K562 (cell line): ENCODE results near the gene MDN1. TPM values are rescaled to one million over a fixed set of nuclear protein-coding genes. Genes with fewer than 3 reads are reported as not detected.

Experiments
- ATAC-seq: fragments of 200-7000 bp; cut with Tn5 transposase; 3 replicates; pipeline ENCODE4 v1.9.1; 2020; ENCODE audit warnings: moderate library complexity
- BruUV-seq: library from RNA; stranded (reverse); fragments of 400-500 nt; replicated peaks from 2 replicates; lab custom pipeline; 2021; lab: Mats Ljungman, UMichigan
- CTCF ChIA-PET: fragments of 300-600 bp; formaldehyde crosslinking; extraction: SDS; loops from one replicate; lab custom pipeline; 2021; ENCODE audit warnings: low intra/inter-chr PET ratio; lab: Yijun Ruan, JAX
- POLR2A ChIA-PET: fragments of 300-600, 350-650 bp; sonication (Branson Sonifier 250); formaldehyde crosslinking; extraction: SDS; loops from one replicate; lab custom pipeline; 2021; ENCODE audit warnings: antibody characterized with exemption, inconsistent platforms; lab: Yijun Ruan, JAX
- DNase-seq, 4 experiments: peaks; one replicate each; pipeline versions ENCODE4 v3.0.0 to v3.0.0-alpha.2; 2011 to 2018; ENCODE audit warnings: low spot score in 3 of 4, mixed read lengths in 3 of 4; ENCODE audit errors: extremely low read depth in 1 of 4
- FAIRE-seq: peaks from 2 replicates; lab custom pipeline; 2011; peaks lifted over from hg19 to GRCh38; lab: Jason Lieb, UNC
- H2AFZ ChIP-seq: 2 replicates; pipeline ENCODE4 v1.6.0; 2011; ENCODE audit warnings: low read depth, low read length, control low read depth, inconsistent platforms
- H3K27ac ChIP-seq: fragments of 200-600 bp; 3 replicates; pipeline ENCODE4 v1.8.0; 2011; ENCODE audit warnings: low read depth, mild to moderate bottlenecking, control low read depth, inconsistent platforms, low read length, moderate library complexity, mixed read lengths; ENCODE audit errors: extremely low read depth
- H3K27me3 ChIP-seq, 2 experiments: fragments of 300-600 bp in 1 of 2; 2 replicates in 1 of 2; 3 replicates in 1 of 2; pipeline versions ENCODE4 v1.6.0 to v1.8.0; 2011; ENCODE audit warnings: inconsistent platforms in 2 of 2, low read length in 2 of 2, mild to moderate bottlenecking in 1 of 2, mixed read lengths in 1 of 2, moderate library complexity in 1 of 2; ENCODE audit not compliant: control insufficient read depth in 2 of 2, insufficient read depth in 2 of 2
- H3K36me3 ChIP-seq: fragments of 300-600 bp; 3 replicates; pipeline ENCODE4 v1.8.0; 2011; ENCODE audit warnings: mild to moderate bottlenecking, low read length, inconsistent platforms; ENCODE audit not compliant: control insufficient read depth, insufficient read depth
- H3K4me1 ChIP-seq, 2 experiments: fragments of 200-600 bp in 1 of 2; replicated peaks in 1 of 2; 2 replicates in 1 of 2; 3 replicates in 1 of 2; pipeline versions ENCODE4 v1.5.1 to v1.8.0; 2011; ENCODE audit warnings: inconsistent platforms in 2 of 2, low read length in 2 of 2, mild to moderate bottlenecking in 1 of 2, mixed read lengths in 1 of 2, moderate library complexity in 1 of 2; ENCODE audit not compliant: control insufficient read depth in 2 of 2, insufficient read depth in 2 of 2
- H3K4me2 ChIP-seq: 2 replicates; pipeline ENCODE4 v1.6.1; 2011; ENCODE audit warnings: low read length, control low read depth, inconsistent platforms, mixed read lengths; ENCODE audit not compliant: insufficient read depth
- H3K4me3 ChIP-seq: fragments of 200-600 bp; sonication (generic), shearing (Covaris generic); 2 replicates; pipeline ENCODE4 v1.5.1; 2016; ENCODE audit warnings: control low read depth, inconsistent platforms
- H3K79me2 ChIP-seq: fragments of 200-600 bp; 3 replicates; pipeline ENCODE4 v1.8.0; 2011; ENCODE audit warnings: low read length, inconsistent platforms; ENCODE audit not compliant: control insufficient read depth, insufficient read depth
- H3K9ac ChIP-seq, 2 experiments: 2 replicates each; pipeline versions ENCODE4 v1.6.0 to v1.6.1; 2011; ENCODE audit warnings: low read depth in 2 of 2, low read length in 2 of 2, control low read depth in 1 of 2, inconsistent platforms in 1 of 2, mild to moderate bottlenecking in 1 of 2, mixed read lengths in 1 of 2; ENCODE audit not compliant: insufficient read depth in 1 of 2
- H3K9me1 ChIP-seq: one replicate; pipeline ENCODE4 v1.6.0; 2011; ENCODE audit warnings: inconsistent platforms, mild to moderate bottlenecking, low read length, moderate library complexity; ENCODE audit not compliant: control insufficient read depth, insufficient read depth
- H3K9me3 ChIP-seq: replicated peaks from 2 replicates; pipeline ENCODE4 v1.5.1; 2011; ENCODE audit warnings: low read depth, low read length, inconsistent platforms; ENCODE audit not compliant: control insufficient read depth, insufficient read depth
- H4K20me1 ChIP-seq: replicated peaks from 2 replicates; pipeline ENCODE4 v1.6.1; 2011; ENCODE audit warnings: low read length, inconsistent platforms, mixed read lengths; ENCODE audit not compliant: control insufficient read depth, insufficient read depth
- CBFA2T3 ChIP-seq: fragments of 450-650 bp; IDR thresholded peaks from 2 replicates; pipeline ENCODE4 v1.6.1; 2017
- ELF4 ChIP-seq: fragments of 450-650 bp; formaldehyde crosslinking; IDR thresholded peaks from 2 replicates; pipeline ENCODE4 v1.4.0; 2022; ENCODE audit warnings: missing genetic modification characterization
- ESRRB ChIP-seq: fragments of 250-450 bp; sonication (Bioruptor Pico); IDR thresholded peaks from 2 replicates; pipeline ENCODE4 v1.5.0; 2020; ENCODE audit warnings: mild to moderate bottlenecking, moderate library complexity, borderline replicate concordance
- GTF2E2 ChIP-seq: fragments of 200-800 bp; sonication (Bioruptor generic); IDR thresholded peaks from 2 replicates; pipeline ENCODE4 v1.6.1; 2016; ENCODE audit warnings: missing genetic modification characterization, missing compliant biosample characterization
- HDAC1 ChIP-seq, 2 experiments: fragments of 450-650 bp; IDR thresholded peaks; 2 replicates each; pipeline ENCODE4 v1.6.1; 2016 to 2017; ENCODE audit warnings: inconsistent platforms in 1 of 2, mild to moderate bottlenecking in 1 of 2, moderate library complexity in 1 of 2
- KLF16 ChIP-seq: IDR thresholded peaks from 2 replicates; pipeline ENCODE4 v1.6.1; 2016; ENCODE audit warnings: antibody characterized with exemption
- LARP7 ChIP-seq: fragments of 450-650 bp; IDR thresholded peaks from 2 replicates; pipeline ENCODE4 v1.6.1; 2016
- NBN ChIP-seq: fragments of 450-650 bp; IDR thresholded peaks from 2 replicates; pipeline ENCODE4 v1.6.1; 2016; ENCODE audit warnings: low read depth, mild to moderate bottlenecking
- TAF1 ChIP-seq: IDR thresholded peaks from 2 replicates; pipeline ENCODE4 v1.6.1; 2011; ENCODE audit warnings: mild to moderate bottlenecking, low read length, moderate library complexity; ENCODE audit not compliant: insufficient read depth, control insufficient read depth, severe bottlenecking; ENCODE audit errors: extremely low read depth
- TAF15 ChIP-seq: fragments of 200-400 bp; formaldehyde crosslinking; IDR thresholded peaks from 2 replicates; pipeline ENCODE4 v1.6.1; 2017; ENCODE audit warnings: mild to moderate bottlenecking, low read depth, low read length, moderate library complexity
- TFAM ChIP-seq: fragments of 250-450 bp; sonication (Bioruptor Pico); conservative IDR thresholded peaks from 2 replicates; pipeline ENCODE4 v1.5.0; 2021; ENCODE audit warnings: mild to moderate bottlenecking, moderate library complexity
- ZEB2 ChIP-seq: fragments of 450-650 bp; IDR thresholded peaks from 2 replicates; pipeline ENCODE4 v1.6.1; 2016
- ZNF384 ChIP-seq: IDR thresholded peaks from 2 replicates; pipeline ENCODE4 v1.6.1; 2012; ENCODE audit warnings: low read depth, low read length, improper control_type of control experiment
- ZNF740 ChIP-seq, 3 experiments: fragments of 200-800 bp in 1 of 3; sonication (Bioruptor generic) in 1 of 3; sonication (generic) in 1 of 3; formaldehyde crosslinking in 1 of 3; IDR thresholded peaks; 2 replicates each; pipeline versions ENCODE4 v1.6.1 to v1.8.0; 2016 to 2022; ENCODE audit warnings: mild to moderate bottlenecking in 2 of 3, missing compliant biosample characterization in 2 of 3, missing genetic modification characterization in 2 of 3, missing genetic modification reagents in 1 of 3
- WGBS: fragments of 100-300 bp; shearing (Covaris generic); methylation state at CpG from one replicate; pipeline ENCODE4 v1.1.6; 2016; ENCODE audit warnings: low coverage, mixed read lengths; ENCODE audit not compliant: insufficient coverage; ENCODE audit errors: missing lambda C conversion rate; 5-methylcytosine and 5-hydroxymethylcytosine counted together
- in situ Hi-C: fragments of 300-500 bp; cut with MboI; formaldehyde crosslinking; loops from 4 replicates; pipeline ENCODE4 v1.15.0; 2018; ENCODE audit warnings: inconsistent platforms, mixed read lengths
- intact Hi-C: fragments of 100-400 bp; cut with micrococcal nuclease; formaldehyde crosslinking; loops from 2 replicates; pipeline ENCODE4 v1.14.2; 2022
- polyA plus RNA-seq, 8 experiments: library from polyadenylated mRNA; depleted of rRNA in 4 of 8; stranded (reverse) in 5 of 8; unstranded in 3 of 8; fragments of >200 nt; fragmentation: Nextera tagmentation in 2 of 8; fragmentation: Illumina TruSeq in 1 of 8; extraction: Ambion mirVana in 2 of 8; extraction: Trizol in 1 of 8; gene quantifications; 2 replicates each; pipeline versions ENCODE4 v1.2.1 to v1.2.3, GENCODE V29; 2011 to 2014; ENCODE audit warnings: inconsistent platforms in 1 of 8, missing spikeins in 1 of 8
- total RNA-seq, 7 experiments: library from RNA; depleted of rRNA in 6 of 7; stranded (reverse); fragments of >200 nt in 6 of 7; fragmentation: Illumina TruSeq in 2 of 7; extraction: Trizol in 2 of 7; gene quantifications; 2 replicates each; pipeline versions ENCODE4 v1.2.1 to v1.2.3, GENCODE V29; 2011 to 2021; ENCODE audit warnings: low replicate concordance in 1 of 7
- TF ChIP-seq, protein P1 (sequence below), 3 experiments: IDR thresholded peaks in 2 of 3; conservative IDR thresholded peaks in 1 of 3; 2 replicates each; pipeline ENCODE4 v1.5.1; 2011 to 2012; ENCODE audit warnings: low read length in 3 of 3, mild to moderate bottlenecking in 3 of 3, control low read depth in 2 of 3, improper control_type of control experiment in 1 of 3, inconsistent platforms in 1 of 3, low read depth in 1 of 3, mixed read lengths in 1 of 3, moderate library complexity in 1 of 3; ENCODE audit not compliant: insufficient read depth in 2 of 3
- TF ChIP-seq, protein P2 (sequence below): fragments of 250-450 bp; sonication (Bioruptor Pico); IDR thresholded peaks from 2 replicates; pipeline ENCODE4 v1.8.0; 2021; ENCODE audit warnings: borderline replicate concordance, mild to moderate bottlenecking, moderate library complexity; ENCODE audit not compliant: poor library complexity, severe bottlenecking

The MDN1 gene
- total and polyA plus RNA-seq, 9 of the 15 experiments (the other 6 are each of a cell fraction or from before 2014, with no cell fraction given), result 25.6 to 93.6 (median 43.0) TPM

DNA sequence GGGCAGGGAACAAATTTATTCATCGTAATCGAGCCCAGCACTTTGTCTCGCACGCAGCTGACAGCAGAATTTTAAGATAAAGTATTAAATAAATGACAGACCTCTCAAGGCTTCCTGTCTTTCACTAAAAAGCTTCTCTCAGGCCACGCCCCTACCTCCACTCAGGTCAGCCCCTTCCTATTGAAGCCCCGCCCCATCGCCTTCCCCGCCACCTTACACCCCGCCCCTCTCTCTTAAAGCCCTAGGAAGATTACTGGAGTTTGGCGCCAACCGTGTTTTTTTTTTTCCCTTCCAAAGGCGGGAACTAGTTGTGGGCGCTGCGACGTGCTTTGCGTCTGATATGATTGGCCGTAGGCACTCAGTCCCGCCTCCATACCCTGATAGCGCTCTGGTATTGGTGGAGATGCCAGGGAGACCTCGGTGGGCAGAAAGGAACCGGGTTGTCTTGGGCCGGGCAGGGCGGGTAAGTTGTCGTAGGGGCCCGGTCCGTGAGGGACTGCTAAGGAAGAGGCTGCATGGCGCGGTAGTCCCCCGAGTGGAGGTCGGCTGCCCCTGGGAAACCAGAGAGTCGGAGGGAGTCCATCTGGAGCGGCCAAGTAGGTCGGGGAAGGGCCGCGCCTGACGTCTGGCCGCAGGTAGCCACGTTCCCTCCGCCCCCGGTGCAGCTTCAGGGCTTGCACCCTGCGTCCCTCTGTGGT is 10.0 kb upstream of the MDN1 start, which contains the start of gene CASP8AP2 (continued):
- TF ChIP-seq, protein P1, sequence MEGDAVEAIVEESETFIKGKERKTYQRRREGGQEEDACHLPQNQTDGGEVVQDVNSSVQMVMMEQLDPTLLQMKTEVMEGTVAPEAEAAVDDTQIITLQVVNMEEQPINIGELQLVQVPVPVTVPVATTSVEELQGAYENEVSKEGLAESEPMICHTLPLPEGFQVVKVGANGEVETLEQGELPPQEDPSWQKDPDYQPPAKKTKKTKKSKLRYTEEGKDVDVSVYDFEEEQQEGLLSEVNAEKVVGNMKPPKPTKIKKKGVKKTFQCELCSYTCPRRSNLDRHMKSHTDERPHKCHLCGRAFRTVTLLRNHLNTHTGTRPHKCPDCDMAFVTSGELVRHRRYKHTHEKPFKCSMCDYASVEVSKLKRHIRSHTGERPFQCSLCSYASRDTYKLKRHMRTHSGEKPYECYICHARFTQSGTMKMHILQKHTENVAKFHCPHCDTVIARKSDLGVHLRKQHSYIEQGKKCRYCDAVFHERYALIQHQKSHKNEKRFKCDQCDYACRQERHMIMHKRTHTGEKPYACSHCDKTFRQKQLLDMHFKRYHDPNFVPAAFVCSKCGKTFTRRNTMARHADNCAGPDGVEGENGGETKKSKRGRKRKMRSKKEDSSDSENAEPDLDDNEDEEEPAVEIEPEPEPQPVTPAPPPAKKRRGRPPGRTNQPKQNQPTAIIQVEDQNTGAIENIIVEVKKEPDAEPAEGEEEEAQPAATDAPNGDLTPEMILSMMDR (IDR thresholded peaks at IDR 0.05 in 2 of 3, conservative IDR thresholded peaks at IDR 0.05 in 1 of 3; ENCODE audit: insufficient read depth in 2 of 3, low read depth in 1 of 3, low read length in 3 of 3), result no peak
- no peak for TF ChIP-seq KLF16
- no peak for TF ChIP-seq ESRRB (CRISPR knock-in tag)
- no peak for TF ChIP-seq TFAM (CRISPR knock-in tag)
- TF ChIP-seq TAF15, result no peak
- TF ChIP-seq, protein P2, sequence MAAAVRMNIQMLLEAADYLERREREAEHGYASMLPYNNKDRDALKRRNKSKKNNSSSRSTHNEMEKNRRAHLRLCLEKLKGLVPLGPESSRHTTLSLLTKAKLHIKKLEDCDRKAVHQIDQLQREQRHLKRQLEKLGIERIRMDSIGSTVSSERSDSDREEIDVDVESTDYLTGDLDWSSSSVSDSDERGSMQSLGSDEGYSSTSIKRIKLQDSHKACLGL, result no peak

DNA sequence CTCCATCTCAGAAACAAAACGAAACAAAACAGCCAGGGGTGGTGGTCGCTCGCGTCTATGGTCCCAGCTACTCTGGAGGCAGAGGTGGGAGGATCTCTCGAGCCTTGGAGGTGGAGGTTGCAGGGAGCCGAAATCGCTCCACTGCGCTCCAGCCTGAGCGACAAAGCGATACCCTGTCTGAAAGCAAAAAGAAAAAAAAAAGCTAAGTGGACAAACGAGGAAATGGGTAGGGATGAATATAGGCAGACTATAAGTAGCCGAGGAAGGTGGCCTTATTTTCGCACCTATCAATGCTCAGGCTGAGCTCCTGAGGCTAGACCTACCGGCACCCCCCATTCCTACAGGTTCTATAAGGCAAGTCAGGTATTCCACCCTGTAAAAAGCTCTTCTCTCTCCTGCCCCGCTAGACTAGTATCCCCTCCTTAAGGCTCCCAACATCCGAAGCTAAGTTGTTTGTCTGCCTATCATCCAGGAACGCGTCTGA is 9.4 kb upstream of the MDN1 start:
- H3K9me1 ChIP-seq, result no peaks in the 10 kb centered on the region
- peak; percentile 65 for ATAC-seq
- in situ Hi-C loops, result no loop called here
- peak overlapping the region; percentile 65 to 95 for H3K9ac ChIP-seq
- H4K20me1 ChIP-seq, result no peaks in the 10 kb centered on the region
- no peak for DNase-seq
- FAIRE-seq, result no peak
- 0% methylated on average over 18 of the region's 18 CpGs for WGBS
- H3K9me3 ChIP-seq, result no peaks in the 10 kb centered on the region
- peaks cover 0 to 17% of the 10 kb centered on the region in 2 experiments; a peak in 3 of 5 replicates for H3K4me1 ChIP-seq
- BruUV-seq, result TSS peak; percentile 89
- no peaks in the 10 kb centered on the region for H3K27me3 ChIP-seq
- H3K4me2 ChIP-seq, result peak overlapping the region; percentile 82
- ChIA-PET POLR2A (interaction anchor here (0.7 to 3.9 kb wide), 7 partner anchors 9 to 758 kb away, joined by 3 to 43 read pairs (median 5); partner anchors contain the start of gene MDN1), CTCF (no interaction called here)
- H3K36me3 ChIP-seq, result peaks cover 23% of the 10 kb centered on the region
- peak overlapping the region; percentile 60 for H3K27ac ChIP-seq
- intact Hi-C loops, result no loop called here
- peak overlapping the region; percentile 92 for H2AFZ ChIP-seq
- peaks cover 32% of the 10 kb centered on the region for H3K79me2 ChIP-seq
- H3K4me3 ChIP-seq, result peak overlapping the region; percentile 73
- 0 out of 2 replicates have a peak, but pooled peaks have one; percentile 59 for TF ChIP-seq ZEB2
- TF ChIP-seq TAF1, result peak; percentile 15
- TF ChIP-seq LARP7, result 0 out of 2 replicates have a peak, but pooled peaks have one; percentile 8
- peak; percentile 29; the same call in 1 of the 2 replicates for TF ChIP-seq CBFA2T3
- TF ChIP-seq NBN, result peak; percentile 59; the same call in 1 of the 2 replicates
- TF ChIP-seq ELF4 (CRISPR knock-in tag), result no peak
- TF ChIP-seq HDAC1 (IDR thresholded peaks at IDR 0.05), result 0 out of 4 replicates have a peak, but pooled peaks of 1 of the 2 experiments have one; percentile 9
- TF ChIP-seq ZNF384, result 0 out of 2 replicates have a peak, but pooled peaks have one; percentile 26
- 0 out of 2 replicates have a peak, but pooled peaks have one; percentile 4 for TF ChIP-seq GTF2E2 (tag)
- peak; percentile 33; the same call in 1 of the 2 replicates for TF ChIP-seq ZNF740 (CRISPR knock-in tag; IDR thresholded peaks at IDR 0.05)
- TF ChIP-seq ZNF740 (tag; IDR thresholded peaks at IDR 0.05), result no peak; a peak in 1 of 4 replicates
